Neural progenitor cell (in vitro differentiated cells): ENCODE measurements around the gene MEG3.

Experiments used
- EZH2phosphoT487 ChIP-seq: fragments of 200-600 bp; sonication (generic); IDR thresholded peaks from 2 replicates; pipeline ENCODE4 v1.6.1; 2017; ENCODE audit warnings: antibody characterized with exemption
- TF ChIP-seq, protein P1 (sequence below): fragments of 200-600 bp; sonication (generic); IDR thresholded peaks from 2 replicates; pipeline ENCODE4 v1.5.1; 2017; ENCODE audit warnings: antibody characterized with exemption, mild to moderate bottlenecking

DNA sequence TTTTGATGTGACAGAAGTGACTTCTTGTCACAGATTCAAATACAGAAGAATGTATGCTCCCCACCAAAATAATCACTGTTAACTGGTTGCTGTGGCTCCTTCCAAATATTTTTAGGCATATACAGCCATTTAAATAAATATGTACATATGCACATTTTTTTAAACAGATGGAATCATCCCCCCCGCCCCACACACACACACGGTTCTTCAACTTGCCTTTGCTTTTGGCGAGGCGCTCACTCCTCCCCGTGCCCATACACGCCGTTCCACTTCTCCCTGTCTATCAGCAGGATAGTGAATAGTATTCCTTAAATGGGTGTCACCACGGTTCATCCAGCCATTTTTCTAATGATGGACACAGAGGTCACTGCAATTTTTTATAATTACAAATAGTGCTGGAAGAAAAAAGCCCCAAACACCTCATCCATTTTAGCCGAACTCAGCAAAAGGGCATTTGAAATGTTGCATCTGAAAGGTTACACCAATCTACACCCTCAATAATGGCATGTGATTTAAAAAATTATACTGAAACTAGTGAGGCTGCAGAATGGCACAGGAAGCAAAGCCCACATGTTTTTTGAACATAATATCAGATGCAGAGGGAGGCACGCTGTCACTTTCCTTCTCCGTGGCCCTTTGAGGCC lies 39.2 kb upstream of the MEG3 start:
- TF ChIP-seq, protein P1, sequence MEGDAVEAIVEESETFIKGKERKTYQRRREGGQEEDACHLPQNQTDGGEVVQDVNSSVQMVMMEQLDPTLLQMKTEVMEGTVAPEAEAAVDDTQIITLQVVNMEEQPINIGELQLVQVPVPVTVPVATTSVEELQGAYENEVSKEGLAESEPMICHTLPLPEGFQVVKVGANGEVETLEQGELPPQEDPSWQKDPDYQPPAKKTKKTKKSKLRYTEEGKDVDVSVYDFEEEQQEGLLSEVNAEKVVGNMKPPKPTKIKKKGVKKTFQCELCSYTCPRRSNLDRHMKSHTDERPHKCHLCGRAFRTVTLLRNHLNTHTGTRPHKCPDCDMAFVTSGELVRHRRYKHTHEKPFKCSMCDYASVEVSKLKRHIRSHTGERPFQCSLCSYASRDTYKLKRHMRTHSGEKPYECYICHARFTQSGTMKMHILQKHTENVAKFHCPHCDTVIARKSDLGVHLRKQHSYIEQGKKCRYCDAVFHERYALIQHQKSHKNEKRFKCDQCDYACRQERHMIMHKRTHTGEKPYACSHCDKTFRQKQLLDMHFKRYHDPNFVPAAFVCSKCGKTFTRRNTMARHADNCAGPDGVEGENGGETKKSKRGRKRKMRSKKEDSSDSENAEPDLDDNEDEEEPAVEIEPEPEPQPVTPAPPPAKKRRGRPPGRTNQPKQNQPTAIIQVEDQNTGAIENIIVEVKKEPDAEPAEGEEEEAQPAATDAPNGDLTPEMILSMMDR = no peak
- no peak for TF ChIP-seq EZH2phosphoT487
